Glomerular visceral epithelial cell (primary cell): ENCODE measurements around the gene MAFF.
"Not testable (repeated sequence)": the region's sequence is repeated elsewhere in the genome, so short reads cannot be mapped to it uniquely, and the experiment has no call there.

Source experiments
- DNase-seq: peaks from one replicate; pipeline ENCODE4 v3.0.0-alpha.2; 2016; ENCODE audit errors: extremely low spot score

MAFF gene

DNA sequence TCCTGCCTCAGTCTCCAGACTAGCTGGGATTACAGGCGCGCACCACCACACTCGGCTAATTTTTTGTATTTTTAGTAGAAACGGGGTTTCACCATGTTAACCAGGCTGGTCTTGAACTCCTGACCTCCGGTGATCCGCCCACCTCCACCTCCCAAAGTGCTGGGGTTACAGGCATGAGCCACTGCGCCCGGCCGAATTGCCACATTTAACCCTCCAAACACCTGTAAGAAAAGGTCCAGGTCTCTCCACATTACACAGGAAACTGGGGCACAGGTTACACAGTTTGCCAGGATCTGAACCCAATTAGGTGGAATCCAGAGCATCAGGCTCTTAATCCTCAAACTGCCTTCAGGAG, 24.2 kb upstream of the MAFF start:
- not testable (repeated sequence) for DNase-seq

DNA sequence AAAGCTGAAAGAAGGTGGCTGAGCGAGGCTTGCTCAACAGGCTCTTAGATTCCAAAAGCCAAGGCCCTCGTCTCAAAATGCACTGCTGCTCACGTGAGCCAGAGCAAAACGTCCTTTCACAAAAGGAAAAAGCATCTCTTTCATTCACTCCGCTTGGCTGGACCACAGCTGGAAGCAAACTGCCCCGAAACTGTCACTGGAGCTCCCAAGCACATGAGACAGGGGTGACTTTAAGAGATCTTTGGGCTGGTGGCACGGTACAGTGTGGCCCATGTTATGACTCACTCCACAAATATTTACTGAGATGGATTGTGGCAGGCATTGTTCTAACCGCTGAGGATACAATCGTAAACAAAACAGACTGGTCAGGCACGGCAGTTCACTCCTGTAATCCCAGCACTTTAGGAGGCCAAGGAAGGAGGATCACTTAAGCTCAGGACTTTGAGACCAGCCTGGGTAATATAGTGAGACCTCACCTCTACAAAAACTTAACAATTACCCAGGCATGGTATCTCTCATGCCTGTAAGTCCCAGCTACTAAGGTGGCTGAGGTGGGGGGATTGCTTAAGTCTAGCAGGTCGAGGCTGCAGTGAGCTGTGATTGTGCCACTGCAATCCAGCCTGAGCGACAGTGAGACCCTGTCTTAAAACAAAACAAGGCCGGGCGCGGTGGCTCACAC, 23.7 kb upstream of the MAFF start:
- DNase-seq: peak; percentile 73

GRCh38 chr22:38178605-38178937, 23.2 kb upstream of the MAFF start:
- DNase-seq: not testable (repeated sequence)

DNA sequence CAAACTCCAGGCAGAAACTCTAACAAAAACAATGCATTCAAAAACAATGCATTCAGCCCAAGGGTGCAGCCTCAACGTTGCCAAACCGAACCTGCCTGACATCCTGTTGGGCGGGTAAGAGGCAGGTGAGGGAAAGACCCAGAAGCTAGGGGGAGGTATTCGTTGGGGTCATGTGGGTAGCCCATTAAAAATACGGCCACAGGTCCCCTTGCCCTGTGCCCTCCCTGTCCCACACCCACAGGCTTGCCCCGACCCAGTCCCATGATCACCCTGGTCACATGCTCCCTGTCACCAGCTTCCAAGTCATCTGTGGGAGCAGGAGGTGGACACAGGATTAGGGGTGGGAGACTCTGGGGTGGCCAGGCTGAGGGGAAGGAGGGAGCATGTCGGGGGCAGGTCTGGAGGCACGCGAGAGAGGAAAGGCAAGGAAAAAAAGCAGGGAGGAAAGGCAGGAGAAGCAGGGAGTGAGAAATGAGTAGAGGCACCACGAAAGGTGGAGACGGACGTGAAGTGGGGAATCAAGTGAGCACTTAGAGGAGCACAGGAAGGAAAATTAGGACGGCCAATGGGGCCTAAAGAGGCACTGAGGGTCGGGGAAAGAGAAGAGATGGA, 20.8 kb upstream of the MAFF start:
- DNase-seq: no peak

- DNase-seq: peak; percentile 99
Observed at GRCh38 chr22:38181453-38182200, 20.2 kb upstream of the MAFF start, which contains the start of gene PLA2G6. Gene PLA2G6 (minus strand): TSS chr22:38181830. CDS start chr22:38169426, 12,404 bp downstream.

- DNase-seq: no peak
Observed at GRCh38 chr22:38184788-38185187, 17.0 kb upstream of the MAFF start.

- no peak for DNase-seq
Observed at GRCh38 chr22:38186429-38186828, 15.4 kb upstream of the MAFF start.

- DNase-seq: no peak
Observed at GRCh38 chr22:38187413-38188212, 14.2 kb upstream of the MAFF start.

DNA sequence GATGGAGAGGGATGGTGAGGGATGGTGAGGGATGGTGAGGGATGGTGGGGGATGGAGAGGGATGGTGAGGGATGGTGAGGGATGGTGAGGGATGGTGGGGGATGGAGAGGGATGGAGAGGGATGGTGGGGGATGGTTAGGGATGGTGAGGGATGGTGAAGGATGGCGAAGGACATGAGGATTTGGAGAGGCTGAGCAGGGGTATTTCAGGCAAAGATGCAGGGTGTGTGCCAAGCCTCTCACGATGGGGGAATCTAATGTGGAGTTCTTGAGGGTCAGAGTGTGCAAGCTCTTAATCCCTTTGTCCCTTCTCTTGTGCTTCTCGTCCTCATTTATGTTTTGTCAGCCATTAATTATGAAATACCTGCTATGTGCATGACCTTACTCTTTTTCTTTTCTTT, 12.7 kb upstream of the MAFF start:
- no peak for DNase-seq

- no peak for DNase-seq
Observed at GRCh38 chr22:38190581-38190980, 11.2 kb upstream of the MAFF start.

- DNase-seq: no peak
Observed at GRCh38 chr22:38191055-38191454, 10.7 kb upstream of the MAFF start.

- no peak for DNase-seq
Observed at GRCh38 chr22:38191731-38192474, 9.9 kb upstream of the MAFF start.

DNA sequence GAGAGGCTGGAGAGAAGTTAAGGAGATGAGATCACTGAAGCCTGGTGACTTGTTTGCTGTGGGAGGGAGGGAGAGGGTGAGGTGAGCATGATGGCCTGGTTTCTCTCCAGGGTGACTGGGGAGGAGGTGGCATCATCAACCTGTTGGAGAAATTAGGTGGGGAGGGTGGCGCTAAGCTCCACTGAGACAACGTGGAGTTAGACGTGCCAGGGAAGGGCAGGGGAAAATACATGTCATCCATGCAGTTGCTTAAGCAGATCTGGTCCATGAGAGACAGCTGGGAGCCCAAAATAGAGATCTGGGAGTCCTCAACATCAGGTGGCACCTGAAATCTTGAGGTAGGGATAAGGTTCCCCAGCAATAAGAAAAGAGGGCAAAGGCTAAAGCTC, 9.3 kb upstream of the MAFF start:
- DNase-seq: no peak

GRCh38 chr22:38193580-38193979, 8.2 kb upstream of the MAFF start:
- DNase-seq: no peak

GRCh38 chr22:38196791-38197419, 4.9 kb upstream of the MAFF start:
- no peak for DNase-seq

DNA sequence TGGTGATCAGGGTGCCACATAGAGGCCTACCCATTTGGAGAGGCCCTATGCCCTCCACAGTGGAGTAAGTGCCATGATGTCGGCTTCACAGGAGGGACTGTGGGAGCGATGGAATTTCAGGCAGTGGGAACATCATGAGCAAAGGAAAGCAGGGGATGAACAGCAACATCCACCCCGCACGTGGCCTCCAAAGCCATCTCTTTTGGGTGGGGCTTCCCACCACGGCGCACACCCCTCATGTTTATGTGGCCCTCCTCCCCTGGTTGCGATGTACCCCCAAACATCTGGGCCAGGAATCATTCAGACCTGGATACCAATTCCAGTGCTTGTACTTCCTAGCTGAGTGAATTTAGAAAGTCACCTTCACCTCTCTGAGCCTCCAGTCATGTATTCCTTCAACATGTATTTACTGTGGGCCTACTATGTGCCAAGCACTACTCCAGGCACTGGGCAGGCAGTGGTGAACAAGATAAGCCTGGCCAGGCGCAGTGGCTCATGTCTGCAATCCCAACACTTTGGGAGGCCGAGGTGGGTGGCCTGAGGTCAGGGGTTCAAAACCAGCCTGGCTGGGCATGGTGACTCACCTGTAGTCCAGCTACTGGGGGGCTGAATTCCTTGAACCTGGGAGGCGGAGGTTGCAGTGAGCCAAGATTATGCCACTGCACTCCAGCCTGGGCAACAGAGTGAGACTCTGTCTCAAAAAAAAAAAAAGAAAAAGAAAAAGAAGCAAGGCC, 1.8 kb upstream of the MAFF start:
- DNase-seq: no peak

DNA sequence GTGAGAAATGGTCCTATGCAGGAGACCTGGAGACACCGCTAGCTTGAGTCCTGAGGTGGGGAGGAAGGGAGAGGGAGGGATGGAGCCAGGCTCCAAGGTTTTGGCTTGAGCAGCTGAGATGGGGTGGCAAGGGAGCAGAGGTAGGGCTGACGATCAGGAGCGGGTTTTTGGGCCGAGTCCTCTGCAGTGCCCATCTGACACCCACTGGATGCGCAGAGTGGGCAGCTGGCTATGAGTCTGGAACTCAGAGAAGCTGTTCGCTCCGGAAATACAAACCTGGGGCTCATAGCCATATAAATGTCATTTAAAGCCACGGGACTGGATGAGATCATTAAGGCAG, 453 bp upstream of the MAFF start:
- DNase-seq: no peak

GRCh38 chr22:38202437-38203089, 769 bp downstream of the MAFF start:
- peak; percentile 60 for DNase-seq

GRCh38 chr22:38203090-38203810, 1.5 kb downstream of the MAFF start:
- peak; percentile 62 for DNase-seq
